Measurements from ENCODE around the gene MYH14.

DNA sequence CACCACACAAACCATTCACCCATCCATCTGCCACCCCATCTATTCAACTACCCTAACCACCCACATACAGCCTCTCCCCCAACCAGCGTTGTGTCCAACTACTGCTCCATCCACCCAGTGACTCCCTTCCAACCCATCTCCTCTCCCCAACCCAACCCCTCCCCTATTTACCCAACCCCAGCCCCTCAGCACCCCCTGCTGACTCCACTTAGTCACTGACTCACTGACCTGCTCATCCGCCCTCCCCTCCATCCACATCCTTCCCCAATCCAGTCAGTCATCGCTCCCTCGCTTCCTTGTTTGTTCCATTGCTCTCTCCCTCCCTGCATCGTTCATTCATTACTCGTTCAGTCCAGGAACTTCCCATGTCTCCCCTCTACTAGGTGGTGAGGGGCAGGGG is 86.6 kb downstream of the MYH14 start:
- TF ChIP-seq JUND (IDR thresholded peaks at IDR 0.05) (no peak), CHD2 (IDR thresholded peaks at IDR 0.05; ENCODE audit: low read length, partially characterized antibody) (no peak), POLR2AphosphoS5 (IDR thresholded peaks at IDR 0.05; ENCODE audit: low read depth, low read length) (no peak), RAD21 (IDR thresholded peaks at IDR 0.05; ENCODE audit: low read length) (no peak), FOXJ3 (CRISPR knock-in tag; IDR thresholded peaks at IDR 0.05) (no peak), GABPA (IDR thresholded peaks at IDR 0.05; ENCODE audit: low read depth) (no peak), EZH2phosphoT487 (IDR thresholded peaks at IDR 0.05; ENCODE audit: borderline replicate concordance, low read depth) (no peak), TAF1 (IDR thresholded peaks at IDR 0.05; ENCODE audit: borderline replicate concordance, low read depth, low read length) (no peak), YY1 (IDR thresholded peaks at IDR 0.05; ENCODE audit: low read depth) (no peak), RCOR1 (IDR thresholded peaks at IDR 0.05; ENCODE audit: low read length) (no peak), MXI1 (IDR thresholded peaks at IDR 0.05; ENCODE audit: low read depth, low read length) (no peak)
- TF ChIP-seq, protein P1, sequence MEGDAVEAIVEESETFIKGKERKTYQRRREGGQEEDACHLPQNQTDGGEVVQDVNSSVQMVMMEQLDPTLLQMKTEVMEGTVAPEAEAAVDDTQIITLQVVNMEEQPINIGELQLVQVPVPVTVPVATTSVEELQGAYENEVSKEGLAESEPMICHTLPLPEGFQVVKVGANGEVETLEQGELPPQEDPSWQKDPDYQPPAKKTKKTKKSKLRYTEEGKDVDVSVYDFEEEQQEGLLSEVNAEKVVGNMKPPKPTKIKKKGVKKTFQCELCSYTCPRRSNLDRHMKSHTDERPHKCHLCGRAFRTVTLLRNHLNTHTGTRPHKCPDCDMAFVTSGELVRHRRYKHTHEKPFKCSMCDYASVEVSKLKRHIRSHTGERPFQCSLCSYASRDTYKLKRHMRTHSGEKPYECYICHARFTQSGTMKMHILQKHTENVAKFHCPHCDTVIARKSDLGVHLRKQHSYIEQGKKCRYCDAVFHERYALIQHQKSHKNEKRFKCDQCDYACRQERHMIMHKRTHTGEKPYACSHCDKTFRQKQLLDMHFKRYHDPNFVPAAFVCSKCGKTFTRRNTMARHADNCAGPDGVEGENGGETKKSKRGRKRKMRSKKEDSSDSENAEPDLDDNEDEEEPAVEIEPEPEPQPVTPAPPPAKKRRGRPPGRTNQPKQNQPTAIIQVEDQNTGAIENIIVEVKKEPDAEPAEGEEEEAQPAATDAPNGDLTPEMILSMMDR (IDR thresholded peaks at IDR 0.05) = no peak
- TF ChIP-seq, protein P2, sequence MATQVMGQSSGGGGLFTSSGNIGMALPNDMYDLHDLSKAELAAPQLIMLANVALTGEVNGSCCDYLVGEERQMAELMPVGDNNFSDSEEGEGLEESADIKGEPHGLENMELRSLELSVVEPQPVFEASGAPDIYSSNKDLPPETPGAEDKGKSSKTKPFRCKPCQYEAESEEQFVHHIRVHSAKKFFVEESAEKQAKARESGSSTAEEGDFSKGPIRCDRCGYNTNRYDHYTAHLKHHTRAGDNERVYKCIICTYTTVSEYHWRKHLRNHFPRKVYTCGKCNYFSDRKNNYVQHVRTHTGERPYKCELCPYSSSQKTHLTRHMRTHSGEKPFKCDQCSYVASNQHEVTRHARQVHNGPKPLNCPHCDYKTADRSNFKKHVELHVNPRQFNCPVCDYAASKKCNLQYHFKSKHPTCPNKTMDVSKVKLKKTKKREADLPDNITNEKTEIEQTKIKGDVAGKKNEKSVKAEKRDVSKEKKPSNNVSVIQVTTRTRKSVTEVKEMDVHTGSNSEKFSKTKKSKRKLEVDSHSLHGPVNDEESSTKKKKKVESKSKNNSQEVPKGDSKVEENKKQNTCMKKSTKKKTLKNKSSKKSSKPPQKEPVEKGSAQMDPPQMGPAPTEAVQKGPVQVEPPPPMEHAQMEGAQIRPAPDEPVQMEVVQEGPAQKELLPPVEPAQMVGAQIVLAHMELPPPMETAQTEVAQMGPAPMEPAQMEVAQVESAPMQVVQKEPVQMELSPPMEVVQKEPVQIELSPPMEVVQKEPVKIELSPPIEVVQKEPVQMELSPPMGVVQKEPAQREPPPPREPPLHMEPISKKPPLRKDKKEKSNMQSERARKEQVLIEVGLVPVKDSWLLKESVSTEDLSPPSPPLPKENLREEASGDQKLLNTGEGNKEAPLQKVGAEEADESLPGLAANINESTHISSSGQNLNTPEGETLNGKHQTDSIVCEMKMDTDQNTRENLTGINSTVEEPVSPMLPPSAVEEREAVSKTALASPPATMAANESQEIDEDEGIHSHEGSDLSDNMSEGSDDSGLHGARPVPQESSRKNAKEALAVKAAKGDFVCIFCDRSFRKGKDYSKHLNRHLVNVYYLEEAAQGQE (IDR thresholded peaks at IDR 0.05; ENCODE audit: low read depth, low read length) = no peak
- TF ChIP-seq, protein P3, sequence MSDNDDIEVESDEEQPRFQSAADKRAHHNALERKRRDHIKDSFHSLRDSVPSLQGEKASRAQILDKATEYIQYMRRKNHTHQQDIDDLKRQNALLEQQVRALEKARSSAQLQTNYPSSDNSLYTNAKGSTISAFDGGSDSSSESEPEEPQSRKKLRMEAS (IDR thresholded peaks at IDR 0.05; ENCODE audit: low read depth) = no peak

Measured in SK-N-SH (cell line).